Tibial nerve (tissue), 4 donors: ENCODE data around the gene GRID1. TPM values are rescaled to one million over a fixed set of nuclear protein-coding genes. Genes with fewer than 3 reads are reported as not detected.

Experiments
- DNase-seq, 2 donors: peaks; one replicate each; pipeline ENCODE4 v3.0.0-alpha.2; 2019; ENCODE audit warnings: low spot score in 2 of 2
- H3K27ac ChIP-seq, 4 donors: fragments of 200-600 bp; sonication (generic) in 3 of 4; one replicate each; pipeline ENCODE4 v1.5.1; 2017 to 2019; ENCODE audit warnings: mild to moderate bottlenecking in 1 of 4
- H3K27me3 ChIP-seq, 2 donors: fragments of 200-600 bp; sonication (generic) in 1 of 2; one replicate each; pipeline versions ENCODE4 v1.5.1 to v1.6.0; 2017 to 2019
- H3K36me3 ChIP-seq, 3 donors: fragments of 200-600 bp; sonication (generic); one replicate each; pipeline ENCODE4 v1.5.1; 2018 to 2019
- H3K4me1 ChIP-seq, 4 donors: fragments of 200-600 bp; sonication (generic) in 3 of 4; one replicate each; pipeline ENCODE4 v1.5.1; 2017 to 2019
- H3K4me3 ChIP-seq, 4 donors: fragments of 200-600 bp; sonication (generic) in 3 of 4; one replicate each; pipeline ENCODE4 v1.5.1; 2017 to 2019; ENCODE audit warnings: mild to moderate bottlenecking in 1 of 4, moderate library complexity in 1 of 4
- H3K9me3 ChIP-seq, 4 donors: fragments of 200-600 bp; sonication (generic) in 3 of 4; one replicate each; pipeline ENCODE4 v1.5.1; 2017 to 2019
- CTCF ChIP-seq, 5 experiments: fragments of 200-600 bp in 3 of 5; fragments of 450-650 bp in 2 of 5; sonication (generic) in 3 of 5; IDR thresholded peaks; one replicate each; pipeline ENCODE4 v1.5.1; 2016 to 2019; ENCODE audit warnings: antibody characterized with exemption in 5 of 5, mild to moderate bottlenecking in 3 of 5, moderate library complexity in 2 of 5
- EP300 ChIP-seq, 2 donors: sonication (generic); formaldehyde crosslinking; IDR thresholded peaks; one replicate each; pipeline ENCODE4 v1.6.1; 2017; ENCODE audit warnings: antibody characterized with exemption in 2 of 2, mild to moderate bottlenecking in 1 of 2
- POLR2A ChIP-seq, 2 donors: fragments of 450-650 bp; IDR thresholded peaks; one replicate each; pipeline ENCODE4 v1.6.1; 2017; ENCODE audit warnings: antibody characterized with exemption in 2 of 2, mild to moderate bottlenecking in 2 of 2, moderate library complexity in 2 of 2
- WGBS, 2 donors: methylation state at CpG; one replicate each; pipeline ENCODE4 v1.1.5; 2018; 5-methylcytosine and 5-hydroxymethylcytosine counted together
- total RNA-seq, 4 donors: library from RNA; depleted of rRNA; stranded (reverse); fragments of >200 nt; gene quantifications; one replicate each; pipeline ENCODE4 v1.1.0, GENCODE V29; 2016

GRID1 gene
- total RNA-seq, 4 donors from 2014 or later, result 7.7 to 16.3 (median 10.5) TPM

GRCh38 chr10:86182150-86182549 lies 184.4 kb downstream of the GRID1 start:
- Histone ChIP-seq H3K27ac (no peak overlapping the region), H3K36me3 (no peaks in the 10 kb centered on the region), H3K27me3 (no peaks in the 10 kb centered on the region), H3K4me1 (peaks cover 0 to 10% (median 0%) of the 10 kb centered on the region in 4 donors), H3K9me3 (peaks cover 0 to 16% (median 0%) of the 10 kb centered on the region in 4 donors), H3K4me3 (no peak overlapping the region)
- no peak for DNase-seq
- no peak for TF ChIP-seq POLR2A (IDR thresholded peaks at IDR 0.05)
- no peak for TF ChIP-seq EP300 (IDR thresholded peaks at IDR 0.05)
- TF ChIP-seq CTCF (IDR thresholded peaks at IDR 0.05), result no peak
- 49 to 50% methylated on average over 12 to 13 of the region's 13 CpGs for WGBS, 2 donors

GRCh38 chr10:86180861-86181260 lies 185.7 kb downstream of the GRID1 start:
- TF ChIP-seq CTCF (IDR thresholded peaks at IDR 0.05) (no peak), EP300 (IDR thresholded peaks at IDR 0.05) (no peak), POLR2A (IDR thresholded peaks at IDR 0.05) (no peak)
- Histone ChIP-seq H3K9me3 (peaks cover 0 to 6% (median 0%) of the 10 kb centered on the region in 4 donors), H3K27ac (no peak overlapping the region), H3K4me1 (peaks cover 0 to 10% (median 0%) of the 10 kb centered on the region in 4 donors), H3K36me3 (no peaks in the 10 kb centered on the region), H3K27me3 (no peaks in the 10 kb centered on the region), H3K4me3 (no peak overlapping the region)
- no peak for DNase-seq
- WGBS, 2 donors, result 85 to 86% methylated on average over 4 of the region's 4 CpGs

GRCh38 chr10:86179961-86180360 lies 186.6 kb downstream of the GRID1 start:
- no peak for DNase-seq
- Histone ChIP-seq H3K27me3 (no peaks in the 10 kb centered on the region), H3K4me1 (peaks cover 0 to 10% (median 0%) of the 10 kb centered on the region in 4 donors), H3K27ac (no peak overlapping the region), H3K4me3 (no peak overlapping the region), H3K36me3 (no peaks in the 10 kb centered on the region), H3K9me3 (peaks cover 0 to under 1% (median 0%) of the 10 kb centered on the region in 4 donors)
- TF ChIP-seq POLR2A (IDR thresholded peaks at IDR 0.05), result no peak
- no peak for TF ChIP-seq CTCF (IDR thresholded peaks at IDR 0.05)
- no peak for TF ChIP-seq EP300 (IDR thresholded peaks at IDR 0.05)
- WGBS, 2 donors, result 95 to 96% methylated on average over 7 of the region's 7 CpGs

- H3K27ac ChIP-seq, result no peak overlapping the region
- WGBS, 2 donors, result 65 to 73% methylated on average over 6 of the region's 6 CpGs
- no peaks in the 10 kb centered on the region for H3K36me3 ChIP-seq
- H3K4me3 ChIP-seq, result no peak overlapping the region
- H3K9me3 ChIP-seq, result no peaks in the 10 kb centered on the region
- H3K27me3 ChIP-seq, result no peaks in the 10 kb centered on the region
- H3K4me1 ChIP-seq, result peaks cover 0 to 10% (median 0%) of the 10 kb centered on the region in 4 donors
- TF ChIP-seq CTCF (IDR thresholded peaks at IDR 0.05) (no peak), EP300 (IDR thresholded peaks at IDR 0.05) (no peak), POLR2A (IDR thresholded peaks at IDR 0.05) (no peak)
- DNase-seq, result no peak
Observed at GRCh38 chr10:86179153-86179524, 187.5 kb downstream of the GRID1 start.

GRCh38 chr10:86178401-86179152 lies 188.0 kb downstream of the GRID1 start:
- H3K4me1 ChIP-seq, result peaks cover 0 to 10% (median 0%) of the 10 kb centered on the region in 4 donors
- H3K4me3 ChIP-seq, result no peak overlapping the region
- no peaks in the 10 kb centered on the region for H3K36me3 ChIP-seq
- DNase-seq, result no peak
- H3K9me3 ChIP-seq, result no peaks in the 10 kb centered on the region
- TF ChIP-seq EP300 (IDR thresholded peaks at IDR 0.05) (no peak), CTCF (IDR thresholded peaks at IDR 0.05) (no peak), POLR2A (IDR thresholded peaks at IDR 0.05) (no peak)
- 43 to 53% methylated on average over 10 to 11 of the region's 11 CpGs for WGBS, 2 donors
- H3K27ac ChIP-seq, result no peak overlapping the region
- no peaks in the 10 kb centered on the region for H3K27me3 ChIP-seq
